ENCODE measurements around the gene LRRC23.

GRCh38 chr12:6938353-6939190 lies 34.0 kb downstream of the LRRC23 start:
- TF ChIP-seq POLR2A (IDR thresholded peaks at IDR 0.05), result no peak
- TF ChIP-seq CTCF (IDR thresholded peaks at IDR 0.05), result no peak

Data from right lobe of liver (tissue), 4 donors.